ENCODE measurements around the gene OBP2B.
"Not testable (repeated sequence)": the region's sequence is repeated elsewhere in the genome, so short reads cannot be mapped to it uniquely, and the experiment has no call there.

OBP2B gene

GRCh38 chr9:133188006-133188842, 20.8 kb downstream of the OBP2B start:
- Histone ChIP-seq H3K27me3 (ENCODE audit: control insufficient read depth, insufficient read depth, low read length) (peaks cover 19% of the 10 kb centered on the region), H3K27ac (ENCODE audit: low read length) (no peak overlapping the region), H3K9ac (ENCODE audit: low read length) (no peak overlapping the region), H3K4me1 (ENCODE audit: control insufficient read depth, low read depth, low read length) (peaks cover 5% of the 10 kb centered on the region), H3K36me3 (ENCODE audit: control insufficient read depth, low read depth, low read length) (no peaks in the 10 kb centered on the region), H3K4me3 (ENCODE audit: low read length) (no peak overlapping the region), H3K9me3 (ENCODE audit: control insufficient read depth, low read depth, low read length) (no peaks in the 10 kb centered on the region)

DNA sequence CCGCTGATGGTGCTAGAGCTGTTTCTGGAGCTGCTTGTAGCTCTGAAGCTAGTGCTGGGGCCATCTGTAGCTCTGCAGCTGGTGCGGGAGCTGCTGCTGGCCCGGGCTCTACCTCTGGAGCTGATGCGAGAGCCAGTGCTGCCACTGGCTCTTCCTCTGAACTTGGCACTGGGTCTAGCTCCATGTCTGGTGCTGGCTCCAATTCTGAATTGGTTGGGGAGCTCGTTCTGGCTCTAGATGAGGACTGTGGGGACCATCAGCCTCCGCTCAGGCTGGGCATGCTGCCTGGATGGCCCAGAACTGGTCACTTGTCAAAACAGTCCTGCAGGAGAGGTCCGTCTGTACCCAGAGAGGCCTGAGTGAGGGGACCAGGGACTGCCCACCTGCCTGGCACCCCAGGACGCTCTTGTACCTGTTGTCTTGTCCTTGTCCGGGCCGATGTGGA, 21.5 kb downstream of the OBP2B start:
- no peak overlapping the region for H3K27ac ChIP-seq (ENCODE audit: low read length)
- no peaks in the 10 kb centered on the region for H3K36me3 ChIP-seq (ENCODE audit: control insufficient read depth, low read depth, low read length)
- H3K9ac ChIP-seq (ENCODE audit: low read length), result no peak overlapping the region
- H3K4me3 ChIP-seq (ENCODE audit: low read length), result no peak overlapping the region
- peaks cover 25% of the 10 kb centered on the region for H3K27me3 ChIP-seq (ENCODE audit: control insufficient read depth, insufficient read depth, low read length)
- peaks cover 5% of the 10 kb centered on the region for H3K4me1 ChIP-seq (ENCODE audit: control insufficient read depth, low read depth, low read length)
- no peaks in the 10 kb centered on the region for H3K9me3 ChIP-seq (ENCODE audit: control insufficient read depth, low read depth, low read length)

- Histone ChIP-seq H3K36me3 (ENCODE audit: control insufficient read depth, low read depth, low read length) (no peaks in the 10 kb centered on the region), H3K27me3 (ENCODE audit: control insufficient read depth, insufficient read depth, low read length) (peaks cover 26% of the 10 kb centered on the region), H3K9ac (ENCODE audit: low read length) (no peak overlapping the region), H3K27ac (ENCODE audit: low read length) (no peak overlapping the region), H3K4me3 (ENCODE audit: low read length) (no peak overlapping the region), H3K4me1 (ENCODE audit: control insufficient read depth, low read depth, low read length) (peaks cover 5% of the 10 kb centered on the region), H3K9me3 (ENCODE audit: control insufficient read depth, low read depth, low read length) (no peaks in the 10 kb centered on the region)
Measured at GRCh38 chr9:133186736-133187135, 22.3 kb downstream of the OBP2B start.

- H3K9ac ChIP-seq (ENCODE audit: low read length), result no peak overlapping the region
- no peaks in the 10 kb centered on the region for H3K36me3 ChIP-seq (ENCODE audit: control insufficient read depth, low read depth, low read length)
- peaks cover 5% of the 10 kb centered on the region for H3K4me1 ChIP-seq (ENCODE audit: control insufficient read depth, low read depth, low read length)
- H3K27me3 ChIP-seq (ENCODE audit: control insufficient read depth, insufficient read depth, low read length), result peaks cover 26% of the 10 kb centered on the region
- no peak overlapping the region for H3K4me3 ChIP-seq (ENCODE audit: low read length)
- H3K9me3 ChIP-seq (ENCODE audit: control insufficient read depth, low read depth, low read length), result no peaks in the 10 kb centered on the region
- H3K27ac ChIP-seq (ENCODE audit: low read length), result no peak overlapping the region
Measured at GRCh38 chr9:133184971-133185370, 24.1 kb downstream of the OBP2B start.

GRCh38 chr9:133182151-133182550, 26.9 kb downstream of the OBP2B start:
- Histone ChIP-seq H3K36me3 (ENCODE audit: control insufficient read depth, low read depth, low read length) (no peaks in the 10 kb centered on the region), H3K4me1 (ENCODE audit: control insufficient read depth, low read depth, low read length) (no peaks in the 10 kb centered on the region), H3K4me3 (ENCODE audit: low read length) (no peak overlapping the region), H3K9me3 (ENCODE audit: control insufficient read depth, low read depth, low read length) (no peaks in the 10 kb centered on the region), H3K27me3 (ENCODE audit: control insufficient read depth, insufficient read depth, low read length) (peaks cover 19% of the 10 kb centered on the region), H3K27ac (ENCODE audit: low read length) (no peak overlapping the region), H3K9ac (ENCODE audit: low read length) (no peak overlapping the region)

DNA sequence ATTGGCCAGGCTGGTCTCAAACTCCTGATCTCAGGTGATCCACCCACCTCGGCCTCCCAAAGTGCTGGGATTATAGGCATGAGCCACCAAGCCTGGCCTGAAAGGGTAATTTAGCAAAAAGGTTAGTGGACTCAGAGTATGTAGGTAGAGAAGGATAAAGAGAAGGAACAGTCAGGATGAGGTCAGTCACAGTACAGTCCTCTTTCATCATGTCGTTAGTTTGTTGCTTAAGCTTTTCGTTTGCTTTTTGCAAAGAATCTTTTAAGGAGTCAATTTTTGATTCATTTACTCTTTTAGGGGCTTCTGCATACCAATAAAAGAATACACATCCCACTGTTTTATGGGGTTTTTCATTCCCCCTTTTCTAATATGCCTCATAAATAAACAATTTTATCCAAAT, 27.5 kb downstream of the OBP2B start:
- no peak overlapping the region for H3K27ac ChIP-seq (ENCODE audit: low read length)
- H3K9ac ChIP-seq (ENCODE audit: low read length), result no peak overlapping the region
- no peak overlapping the region for H3K4me3 ChIP-seq (ENCODE audit: low read length)
- no peaks in the 10 kb centered on the region for H3K9me3 ChIP-seq (ENCODE audit: control insufficient read depth, low read depth, low read length)
- H3K27me3 ChIP-seq (ENCODE audit: control insufficient read depth, insufficient read depth, low read length), result peaks cover 13% of the 10 kb centered on the region
- H3K36me3 ChIP-seq (ENCODE audit: control insufficient read depth, low read depth, low read length), result no peaks in the 10 kb centered on the region
- H3K4me1 ChIP-seq (ENCODE audit: control insufficient read depth, low read depth, low read length), result no peaks in the 10 kb centered on the region

DNA sequence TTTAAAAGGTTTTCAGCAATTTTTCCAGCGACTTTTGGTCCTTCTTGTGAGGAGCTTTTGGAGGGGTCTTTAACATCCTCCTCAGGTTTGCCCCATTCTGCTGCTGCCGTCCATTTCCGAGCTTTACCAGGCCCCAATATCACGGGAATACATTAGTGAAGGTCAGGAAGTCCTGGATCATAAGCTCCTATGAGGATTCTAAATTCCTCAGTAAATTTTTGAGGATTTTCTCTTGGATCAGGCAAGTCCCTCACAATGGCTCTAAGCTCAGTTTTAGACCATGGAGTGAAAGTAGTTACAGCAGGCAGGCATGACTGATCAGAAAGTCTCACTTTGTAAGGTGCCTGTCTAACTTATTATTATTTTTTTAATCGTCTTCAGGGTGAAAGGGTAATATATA, 28.1 kb downstream of the OBP2B start:
- Histone ChIP-seq H3K4me1 (ENCODE audit: control insufficient read depth, low read depth, low read length) (no peaks in the 10 kb centered on the region), H3K9ac (ENCODE audit: low read length) (no peak overlapping the region), H3K4me3 (ENCODE audit: low read length) (no peak overlapping the region), H3K27ac (ENCODE audit: low read length) (no peak overlapping the region), H3K9me3 (ENCODE audit: control insufficient read depth, low read depth, low read length) (no peaks in the 10 kb centered on the region), H3K27me3 (ENCODE audit: control insufficient read depth, insufficient read depth, low read length) (peaks cover 13% of the 10 kb centered on the region), H3K36me3 (ENCODE audit: control insufficient read depth, low read depth, low read length) (no peaks in the 10 kb centered on the region)

GRCh38 chr9:133173056-133173455, 36.0 kb downstream of the OBP2B start:
- no peak overlapping the region for H3K4me3 ChIP-seq (ENCODE audit: low read length)
- H3K4me1 ChIP-seq (ENCODE audit: control insufficient read depth, low read depth, low read length), result no peaks in the 10 kb centered on the region
- H3K9me3 ChIP-seq (ENCODE audit: control insufficient read depth, low read depth, low read length), result no peaks in the 10 kb centered on the region
- H3K36me3 ChIP-seq (ENCODE audit: control insufficient read depth, low read depth, low read length), result no peaks in the 10 kb centered on the region
- no peak overlapping the region for H3K27ac ChIP-seq (ENCODE audit: low read length)
- no peak overlapping the region for H3K9ac ChIP-seq (ENCODE audit: low read length)
- H3K27me3 ChIP-seq (ENCODE audit: control insufficient read depth, insufficient read depth, low read length), result peaks cover 12% of the 10 kb centered on the region

GRCh38 chr9:133171161-133171961, 37.7 kb downstream of the OBP2B start:
- Histone ChIP-seq H3K9ac (ENCODE audit: low read length) (no peak overlapping the region), H3K27ac (ENCODE audit: low read length) (no peak overlapping the region), H3K27me3 (ENCODE audit: control insufficient read depth, insufficient read depth, low read length) (peaks cover 8% of the 10 kb centered on the region), H3K9me3 (ENCODE audit: control insufficient read depth, low read depth, low read length) (no peaks in the 10 kb centered on the region), H3K4me1 (ENCODE audit: control insufficient read depth, low read depth, low read length) (no peaks in the 10 kb centered on the region), H3K4me3 (ENCODE audit: low read length) (no peak overlapping the region), H3K36me3 (ENCODE audit: control insufficient read depth, low read depth, low read length) (no peaks in the 10 kb centered on the region)

DNA sequence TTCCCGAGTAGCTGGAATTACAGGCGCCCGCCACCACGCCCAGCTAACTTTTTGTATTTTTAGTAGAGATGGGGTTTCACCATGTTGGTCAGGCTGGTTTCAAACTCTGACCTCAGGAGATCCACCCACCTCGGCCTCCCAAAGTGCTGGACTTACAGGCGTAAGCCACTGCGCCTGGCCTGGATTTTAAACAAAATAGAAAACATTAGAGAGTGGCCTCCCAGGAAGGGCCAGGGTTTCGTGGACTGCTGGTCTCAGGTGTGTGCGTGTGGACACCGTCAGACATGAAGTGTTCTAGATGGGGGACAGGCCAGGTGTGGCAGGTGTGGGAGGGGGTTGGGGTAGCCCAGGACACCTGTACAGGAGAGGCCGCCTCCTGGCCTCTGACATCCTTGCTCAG, 38.3 kb downstream of the OBP2B start:
- Histone ChIP-seq H3K4me1 (ENCODE audit: control insufficient read depth, low read depth, low read length) (no peaks in the 10 kb centered on the region), H3K9ac (ENCODE audit: low read length) (no peak overlapping the region), H3K27me3 (ENCODE audit: control insufficient read depth, insufficient read depth, low read length) (peaks cover 8% of the 10 kb centered on the region), H3K4me3 (ENCODE audit: low read length) (no peak overlapping the region), H3K9me3 (ENCODE audit: control insufficient read depth, low read depth, low read length) (no peaks in the 10 kb centered on the region), H3K36me3 (ENCODE audit: control insufficient read depth, low read depth, low read length) (no peaks in the 10 kb centered on the region), H3K27ac (ENCODE audit: low read length) (no peak overlapping the region)

GRCh38 chr9:133169687-133170086, 39.4 kb downstream of the OBP2B start:
- H3K4me1 ChIP-seq (ENCODE audit: control insufficient read depth, low read depth, low read length), result not testable (repeated sequence)

More at GRCh38 chr9:133169687-133170086, 39.4 kb downstream of the OBP2B start:
- not testable (repeated sequence) for H3K9ac ChIP-seq (ENCODE audit: low read length); H3K4me3 ChIP-seq (ENCODE audit: low read length); H3K9me3 ChIP-seq (ENCODE audit: control insufficient read depth, low read depth, low read length); H3K27me3 ChIP-seq (ENCODE audit: control insufficient read depth, insufficient read depth, low read length); H3K36me3 ChIP-seq (ENCODE audit: control insufficient read depth, low read depth, low read length); H3K27ac ChIP-seq (ENCODE audit: low read length)

All from iPS-18a (cell line).